Endometrial microvascular endothelial cells (primary cell): ENCODE data around the gene DGCR8. TPM values are rescaled to one million over a fixed set of nuclear protein-coding genes. Genes with fewer than 3 reads are reported as not detected.

Experiments
- in situ Hi-C: cut with HindIII; loops from 2 replicates; pipeline ENCODE4 v1.10.0; 2017; ENCODE audit warnings: low sequenced_read_pairs, low pct_unique_long_range_greater_than_20kb; ENCODE audit errors: inconsistent ontology term
- total RNA-seq: library from RNA; depleted of rRNA; stranded (reverse); fragments of >200 nt; gene quantifications from one replicate; pipeline ENCODE4 v1.2.3, GENCODE V29; 2015; ENCODE audit errors: inconsistent ontology term

The DGCR8 gene
- 28.9 TPM for total RNA-seq

DNA sequence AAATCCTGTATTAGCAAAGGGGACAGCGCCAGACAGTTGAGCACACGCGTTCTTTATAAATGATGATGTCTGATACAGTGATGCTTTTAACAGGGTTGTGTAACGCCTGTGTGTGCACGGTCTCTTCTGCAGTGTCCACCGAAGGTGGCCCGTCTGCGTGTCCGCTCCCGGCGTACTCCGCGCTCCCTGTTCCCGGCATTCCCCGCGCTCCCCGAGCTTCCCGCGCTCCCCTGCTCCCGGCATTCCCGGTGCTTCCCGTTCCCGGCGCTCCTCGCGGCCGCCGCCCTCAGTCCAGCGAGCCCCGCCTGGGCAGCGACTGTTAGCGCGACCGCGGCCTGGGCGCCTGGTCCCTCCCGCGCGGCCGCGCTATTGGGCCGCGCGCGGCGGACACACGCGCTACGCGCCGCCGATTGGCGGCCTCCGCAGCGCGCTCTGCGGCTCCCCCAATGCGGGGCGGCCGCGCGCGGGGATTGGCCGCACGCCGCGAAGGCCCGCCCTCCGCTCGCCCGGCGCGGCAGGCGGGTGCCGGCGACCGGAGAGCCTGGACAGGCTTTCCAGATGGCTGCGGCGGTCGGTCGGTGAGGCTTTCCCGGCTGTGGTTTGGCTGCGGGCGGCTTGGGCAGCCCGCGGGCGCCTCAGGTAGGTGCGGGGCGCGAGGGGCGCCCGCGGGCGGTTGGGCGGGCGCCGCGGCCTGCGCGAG, at the start of gene DGCR8:
Gene DGCR8 (plus strand): TSS at position 497 of the 700 bp plus-strand sequence. CDS start 5,723 bp downstream, outside the sequence.
- in situ Hi-C loops: no loop called here

DNA sequence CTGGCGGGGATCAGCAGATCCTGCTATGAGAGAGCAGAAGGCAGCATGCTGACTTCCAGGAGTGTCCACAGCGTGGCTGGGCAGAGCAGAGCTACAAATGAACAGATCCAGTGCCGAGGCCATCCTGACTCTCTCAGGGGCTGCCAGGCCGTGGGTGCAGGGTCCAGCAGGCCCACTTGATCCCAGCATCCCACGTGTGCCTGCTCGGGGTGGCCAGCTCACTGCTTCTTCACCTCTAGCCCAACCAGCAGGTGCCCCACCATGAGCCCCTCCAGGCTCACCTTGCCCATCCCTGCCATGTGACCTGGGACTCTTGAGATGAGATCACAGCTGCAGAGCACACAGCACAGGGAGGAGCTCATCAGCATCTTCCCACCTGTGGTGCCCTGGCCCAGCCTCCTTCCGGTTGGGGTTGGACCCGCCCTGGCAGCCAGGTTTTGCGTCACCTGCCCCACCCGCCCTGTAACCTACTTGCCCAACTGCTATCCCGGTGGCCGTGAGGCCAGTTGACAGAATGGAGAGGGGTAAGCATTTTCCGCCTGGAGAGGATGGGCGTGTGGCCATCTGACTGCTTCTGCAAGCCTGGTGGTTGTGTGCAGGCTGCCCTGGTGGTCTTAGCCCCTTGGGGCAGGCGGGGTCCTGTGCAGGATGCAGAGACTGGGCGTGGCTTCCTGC, 48.2 kb upstream of the DGCR8 start:
- in situ Hi-C loops: no loop called here

DNA sequence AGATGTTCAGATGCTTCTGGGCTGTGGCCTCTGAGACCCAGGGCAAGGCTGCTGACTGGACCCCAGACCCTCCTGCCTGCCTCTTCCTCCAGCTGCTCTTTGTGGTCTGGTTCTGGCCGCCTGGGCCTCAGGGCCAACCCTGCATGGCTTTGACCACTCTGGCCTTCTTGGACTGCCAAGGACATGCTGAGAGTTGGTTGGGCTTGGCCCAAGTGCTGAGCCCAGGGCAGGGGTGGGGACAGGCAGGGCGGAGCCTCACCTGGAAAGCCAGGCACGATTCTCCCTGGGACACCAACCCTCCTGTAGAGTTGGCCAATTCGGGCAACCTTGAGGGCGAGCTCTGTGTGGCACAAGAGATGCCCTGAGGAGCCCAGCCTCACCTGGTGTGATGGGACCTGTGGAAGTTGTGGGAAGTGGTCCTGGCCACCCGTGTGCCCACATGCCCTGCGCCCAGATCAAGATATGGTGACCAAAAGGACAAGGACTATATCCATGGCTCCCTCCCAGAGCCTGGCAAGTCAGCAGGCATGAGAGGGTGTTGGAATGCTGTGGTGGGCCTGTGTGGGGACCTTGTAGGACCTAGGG, 47.5 kb upstream of the DGCR8 start:
- in situ Hi-C loops: no loop called here

DNA sequence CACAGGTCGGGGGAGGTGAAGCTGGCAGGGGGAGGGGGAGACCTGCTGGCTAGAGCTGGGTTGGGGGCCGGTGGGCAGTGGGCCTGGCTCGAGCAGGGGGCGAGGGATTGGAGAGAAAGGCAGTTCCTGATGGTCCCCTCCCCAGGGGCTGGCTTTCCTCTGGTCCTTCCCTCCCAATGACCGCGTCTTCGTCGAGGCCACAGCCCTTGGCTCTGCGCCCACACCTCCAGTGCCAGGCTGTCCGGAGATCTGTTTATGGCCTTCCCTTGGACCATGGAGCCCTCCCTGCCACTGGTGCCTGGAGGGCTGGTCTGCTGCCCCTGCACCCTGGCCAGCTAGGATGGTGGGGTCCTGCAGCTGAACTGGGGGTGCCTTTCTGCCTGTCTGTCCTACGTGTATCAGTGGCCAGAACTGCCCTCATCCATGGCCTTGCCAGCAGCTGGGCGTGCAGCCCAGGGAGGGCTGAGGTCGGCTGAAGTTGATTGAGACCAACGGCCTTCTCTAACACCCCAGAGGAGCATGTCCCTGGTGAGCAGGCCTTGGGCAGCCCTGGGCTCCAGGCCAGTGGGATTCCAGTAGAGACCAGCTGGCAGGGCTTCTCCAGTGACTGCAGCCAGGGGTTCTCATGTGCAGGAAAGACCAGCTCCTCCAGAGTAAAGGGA, 46.9 kb upstream of the DGCR8 start:
- in situ Hi-C loops: no loop called here

DNA sequence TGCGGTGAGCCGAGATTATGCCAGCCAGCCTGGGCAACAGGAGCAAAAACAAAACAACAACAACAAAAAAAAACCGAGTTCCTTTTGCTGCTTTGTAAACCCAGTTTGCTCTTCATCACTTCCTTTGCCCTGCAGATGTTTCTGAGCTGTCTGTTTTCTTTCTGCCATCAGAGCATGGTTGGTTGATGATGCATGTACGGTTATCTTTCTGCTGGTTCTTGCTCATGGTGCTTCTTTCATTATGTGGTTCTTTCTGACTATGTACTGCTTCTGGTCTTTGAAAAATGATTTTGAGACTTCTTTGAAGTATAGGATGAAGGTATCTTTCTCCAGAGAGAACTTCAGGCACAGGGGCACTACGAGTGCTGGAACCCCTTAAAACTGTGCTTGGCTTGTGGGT, 45.9 kb upstream of the DGCR8 start:
- in situ Hi-C loops: no loop called here

DNA sequence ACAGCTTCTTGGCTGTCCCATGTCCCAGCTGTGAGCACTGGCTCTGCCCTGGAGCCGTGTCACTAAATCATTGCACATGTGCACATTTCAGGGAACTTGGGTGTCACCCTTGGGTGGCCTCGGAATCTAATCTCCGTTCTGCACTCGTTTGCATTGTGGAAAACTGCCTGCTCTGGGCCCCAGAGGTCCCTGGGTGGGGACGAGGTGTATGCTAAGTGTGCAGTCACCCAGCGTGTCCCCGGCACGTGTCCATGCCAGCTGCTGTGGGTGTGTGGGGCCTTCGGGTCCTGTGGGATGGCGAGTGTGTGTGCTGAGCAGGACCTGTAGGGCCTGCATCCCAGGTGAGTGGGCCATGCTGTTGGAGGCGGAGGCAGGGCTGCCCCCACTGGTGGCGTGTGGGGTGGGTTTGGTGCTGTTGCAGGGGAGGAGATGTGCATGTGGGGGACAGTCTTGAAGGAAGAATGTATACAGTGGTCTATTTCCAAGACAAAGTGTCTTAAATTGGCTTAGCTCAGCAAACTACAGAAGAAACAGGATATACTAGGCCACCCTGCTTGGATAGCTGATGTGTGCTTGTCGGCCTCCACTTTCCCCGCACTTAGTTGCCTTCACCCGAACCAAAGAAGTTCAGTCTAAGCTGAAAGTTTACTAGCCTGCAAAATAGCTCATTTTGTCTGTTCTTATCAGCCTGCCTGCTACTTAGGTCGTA, 44.5 kb upstream of the DGCR8 start:
- in situ Hi-C loops: no loop called here

DNA sequence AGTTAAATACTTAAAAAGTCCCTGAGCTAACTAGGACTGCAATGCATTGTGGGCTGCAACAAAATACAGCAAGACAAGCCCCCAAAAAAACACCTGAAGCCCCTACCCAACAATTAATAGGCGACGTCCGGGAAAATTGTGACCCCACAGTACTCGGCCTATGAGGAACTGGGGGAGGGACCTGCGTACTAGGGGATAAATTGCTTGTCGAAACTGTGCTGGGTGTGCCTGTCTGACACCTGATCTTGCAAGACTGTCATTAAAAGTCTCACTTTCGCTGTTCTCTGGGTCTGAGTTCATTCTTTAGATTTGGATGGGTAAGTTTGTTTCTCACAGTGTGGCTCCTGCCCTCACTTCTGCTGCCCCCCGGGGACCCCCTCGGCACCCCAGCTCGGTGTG, 44.0 kb upstream of the DGCR8 start:
- in situ Hi-C loops: no loop called here

DNA sequence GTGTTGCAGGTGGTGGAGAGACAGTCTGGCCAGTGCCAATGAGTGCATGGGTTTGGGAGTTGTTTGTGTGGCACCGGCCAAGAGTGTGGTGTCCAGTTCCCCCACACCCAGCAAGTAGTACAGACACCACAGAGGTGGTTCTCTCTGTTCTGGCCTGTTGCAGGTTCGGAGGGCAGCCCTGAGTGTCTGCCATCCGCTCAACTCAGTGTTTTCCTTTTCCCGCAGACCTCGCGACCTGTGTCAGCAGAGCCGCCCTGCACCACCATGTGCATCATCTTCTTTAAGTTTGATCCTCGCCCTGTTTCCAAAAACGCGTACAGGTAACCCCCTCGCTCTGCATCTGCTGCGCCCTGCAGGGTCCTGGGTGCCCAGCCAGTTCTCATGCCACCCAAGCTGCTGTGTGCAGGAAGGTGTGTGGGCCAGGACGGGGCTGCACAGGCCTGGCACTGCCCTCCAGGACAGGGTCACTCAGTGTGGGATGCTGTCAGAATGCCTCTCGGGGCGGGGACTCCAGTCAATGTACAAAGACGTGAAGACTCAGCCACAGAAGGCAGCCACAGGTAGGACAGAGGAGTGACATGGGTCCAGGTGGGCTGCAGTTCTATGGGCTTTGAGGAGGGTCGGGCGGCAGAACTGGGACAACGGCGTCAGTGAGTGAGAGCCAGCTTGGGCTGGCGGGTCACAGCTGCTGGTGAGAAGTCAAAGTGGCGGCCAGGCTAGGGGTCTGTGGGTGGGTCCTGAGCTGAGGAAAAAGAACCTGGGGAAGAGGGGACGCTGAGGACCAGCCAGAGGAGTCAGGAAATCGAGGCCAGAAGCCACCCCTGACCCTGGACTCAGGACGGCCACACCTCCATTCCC, 43.3 kb upstream of the DGCR8 start:
- in situ Hi-C loops: no loop called here

DNA sequence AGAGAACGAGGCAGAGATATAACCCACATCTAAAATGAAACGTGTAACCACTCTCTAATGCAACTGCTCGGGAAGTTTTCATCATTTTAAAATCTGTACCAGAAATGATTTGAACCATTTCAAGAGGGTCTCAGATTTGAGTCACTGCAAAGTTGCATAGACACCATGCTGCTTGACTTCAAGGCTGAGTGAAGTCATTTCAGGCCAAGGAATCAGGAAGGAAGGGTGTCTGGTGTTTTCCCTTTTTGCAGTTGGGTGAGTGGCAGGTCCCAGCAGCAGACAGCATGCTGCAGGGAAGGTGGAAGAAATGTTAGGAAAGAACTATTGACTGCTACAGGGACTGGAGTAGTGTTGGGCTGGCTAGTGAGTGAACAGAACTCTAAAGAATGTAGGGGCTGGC, 42.6 kb upstream of the DGCR8 start:
- in situ Hi-C loops: no loop called here

DNA sequence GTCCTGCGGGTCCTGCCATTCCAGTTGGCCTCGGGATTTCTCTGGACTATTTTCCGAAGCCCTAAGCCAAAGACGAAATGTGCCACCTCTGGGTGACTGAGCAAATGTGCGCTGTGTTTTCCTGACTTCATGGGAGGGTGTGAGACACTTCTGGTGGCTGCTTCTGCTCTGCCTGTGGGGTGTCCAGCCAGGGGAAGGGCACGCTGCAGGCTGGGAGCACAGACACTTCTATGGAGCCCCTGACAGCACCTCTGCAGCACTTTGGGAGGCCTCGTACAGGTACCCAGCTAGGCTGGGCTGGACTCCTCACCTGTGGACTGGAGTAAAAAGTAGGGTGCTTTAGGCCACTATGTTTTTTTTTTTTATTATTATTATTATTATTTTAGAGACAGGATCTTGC, 41.5 kb upstream of the DGCR8 start:
- in situ Hi-C loops: no loop called here

DNA sequence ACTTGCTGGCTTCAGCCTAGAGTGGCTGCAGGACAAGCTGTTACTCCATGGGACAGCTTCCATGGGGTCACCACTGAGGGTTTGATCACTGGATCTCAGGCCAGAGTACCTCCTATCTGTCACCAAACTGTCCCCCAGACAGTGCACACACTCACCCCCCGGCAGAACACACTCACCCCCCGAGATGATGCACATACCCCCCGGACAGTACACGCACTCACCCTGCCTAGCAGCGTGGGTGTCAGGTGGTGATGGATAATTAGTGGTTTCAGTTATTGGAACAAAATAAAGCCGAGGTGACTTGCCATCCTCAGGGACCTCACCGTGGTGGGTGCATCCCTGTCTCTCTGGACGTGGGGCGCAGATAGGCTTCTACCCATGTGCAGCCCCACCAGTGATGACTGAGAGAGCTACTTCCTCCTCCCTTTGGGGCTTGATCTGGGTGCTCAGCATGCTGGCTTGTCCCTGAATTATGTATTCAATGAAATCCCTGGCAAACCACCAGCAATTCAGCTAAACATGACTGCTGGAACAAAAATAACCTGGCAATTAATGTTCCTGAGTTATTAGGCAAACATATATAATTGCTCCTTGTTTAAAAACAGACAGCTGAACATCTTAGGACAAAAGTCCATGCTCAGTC, 40.2 kb upstream of the DGCR8 start:
- in situ Hi-C loops: no loop called here

DNA sequence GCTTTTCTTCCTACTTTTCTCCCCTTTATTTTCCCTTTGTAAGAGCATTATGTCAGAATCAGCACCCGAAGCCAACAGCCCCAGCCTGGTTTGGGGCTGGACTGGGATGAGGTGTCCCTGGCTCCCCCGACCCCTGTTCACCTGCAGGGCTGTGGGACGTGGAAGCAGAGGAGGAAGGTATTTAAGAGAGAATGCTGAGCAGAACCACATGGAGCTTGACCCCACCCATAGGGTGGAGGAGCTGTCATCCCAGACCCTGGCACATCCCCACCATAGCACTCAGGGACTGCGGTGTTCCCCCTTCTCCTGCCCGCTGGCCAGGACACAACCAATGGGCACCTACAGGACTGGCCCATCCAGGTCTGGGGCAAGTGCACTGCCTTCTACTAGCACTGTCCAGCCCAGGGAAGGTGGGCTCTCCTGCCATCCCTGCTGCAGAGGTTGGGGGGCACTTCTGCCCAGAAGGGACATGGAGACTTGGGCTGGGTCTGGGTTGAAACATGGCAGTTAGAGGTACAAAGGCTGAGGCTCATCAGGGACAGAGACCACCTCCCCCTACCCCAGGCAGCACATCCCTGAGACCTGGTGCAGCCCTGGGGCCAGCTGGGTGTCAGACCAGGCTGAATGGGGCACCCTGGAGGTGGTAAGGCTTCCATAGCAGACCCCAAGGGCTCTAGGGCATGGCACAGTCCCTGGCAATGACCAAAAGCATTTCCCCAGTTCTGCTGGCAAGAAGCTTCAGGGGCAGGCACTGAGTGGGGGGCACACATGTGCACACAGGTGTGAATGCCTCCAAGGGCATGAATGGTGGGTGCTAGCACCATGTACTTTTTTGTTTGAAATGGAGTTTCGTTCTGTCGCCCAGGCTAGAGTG, 39.5 kb upstream of the DGCR8 start:
- in situ Hi-C loops: no loop called here

DNA sequence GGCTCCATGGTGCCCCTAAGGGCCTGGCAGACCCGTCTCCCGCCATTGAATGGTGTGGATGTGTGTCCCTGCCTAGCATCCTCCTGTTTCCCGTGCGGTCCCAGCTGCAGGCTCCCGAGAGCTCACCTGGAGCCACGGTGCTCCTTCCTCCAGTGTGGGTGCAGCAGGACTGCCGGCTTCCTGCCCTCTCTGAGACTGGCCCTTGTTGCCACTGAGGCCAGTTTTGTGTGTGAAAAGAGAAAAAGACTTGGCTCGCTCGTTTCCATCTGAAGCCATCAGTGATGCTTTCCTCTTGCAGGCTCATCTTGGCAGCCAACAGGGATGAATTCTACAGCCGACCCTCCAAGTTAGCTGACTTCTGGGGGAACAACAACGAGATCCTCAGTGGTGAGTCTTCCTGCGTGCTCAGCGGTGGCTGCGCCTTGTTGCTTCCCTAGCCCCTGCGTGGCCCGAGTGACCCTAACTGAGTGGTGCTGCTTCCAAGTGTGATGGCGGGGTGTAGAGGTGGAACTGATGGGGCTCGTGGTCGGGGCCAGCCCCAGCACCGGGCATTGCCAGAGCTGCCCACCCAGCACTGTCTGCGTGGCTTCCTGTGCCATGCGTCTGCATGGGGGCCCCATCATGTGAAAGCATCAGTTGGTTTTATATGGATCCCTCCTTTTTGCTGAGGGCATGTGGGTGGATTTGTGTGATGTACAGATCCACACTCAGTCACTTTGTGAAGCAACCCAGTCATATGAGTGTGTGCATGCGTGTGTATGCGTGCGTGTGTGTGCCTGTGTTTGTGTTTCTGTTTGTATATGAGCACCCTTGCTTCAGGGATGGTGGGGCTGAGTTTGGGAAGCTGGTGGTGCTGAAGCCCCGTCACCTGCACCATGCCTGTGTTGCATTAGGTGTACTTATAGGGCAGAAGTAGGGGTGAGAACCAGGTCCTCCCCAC, 36.7 kb upstream of the DGCR8 start:
- in situ Hi-C loops: no loop called here

DNA sequence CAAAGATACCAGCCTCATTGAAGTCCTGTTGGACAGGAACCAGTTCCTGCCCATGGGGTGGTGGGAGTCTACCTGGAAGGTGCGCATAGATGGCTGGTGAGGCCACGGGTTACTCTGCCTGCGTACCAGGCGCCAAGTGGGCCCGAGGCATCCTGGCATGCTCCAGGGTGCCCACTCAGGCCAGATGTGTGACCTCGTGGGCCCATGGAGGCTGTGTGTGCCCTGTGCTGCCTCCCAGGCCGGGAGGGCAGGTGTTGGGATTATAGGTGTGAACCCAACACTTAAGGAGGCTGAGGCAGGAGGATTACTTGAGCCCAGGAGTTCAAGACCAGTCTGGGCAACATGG, 36.1 kb upstream of the DGCR8 start:
- in situ Hi-C loops: no loop called here

DNA sequence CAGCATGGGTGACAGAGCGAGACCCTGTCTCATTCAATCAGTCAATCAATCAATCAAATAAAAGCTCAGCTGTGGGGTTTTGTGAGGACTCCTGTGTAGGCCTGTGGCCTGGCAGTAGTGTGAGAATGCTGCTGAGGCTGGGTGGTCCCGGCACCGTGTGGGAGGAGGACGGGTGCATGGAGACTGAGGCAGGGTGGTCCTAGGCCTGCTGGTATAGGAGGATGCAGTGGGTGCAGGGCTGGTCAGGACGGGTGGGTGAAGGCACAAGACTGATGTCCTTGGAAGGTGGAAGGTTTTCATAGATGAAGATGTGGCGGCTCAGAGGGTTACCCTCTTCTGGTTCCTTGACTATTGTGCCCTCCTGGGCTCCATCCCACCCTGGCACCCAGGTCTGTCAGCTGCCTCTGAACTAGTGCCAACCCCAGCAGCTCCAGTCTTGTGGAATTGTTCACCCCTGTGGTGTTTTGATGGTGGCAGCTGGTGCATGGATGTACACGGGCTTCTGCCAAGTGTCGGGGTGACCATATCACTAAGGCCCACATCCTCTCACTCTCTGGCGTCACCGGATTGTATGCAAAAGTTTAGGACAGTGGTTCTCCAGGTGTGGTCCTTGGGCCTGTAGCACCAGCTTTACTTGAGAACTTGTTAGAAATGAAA, 35.4 kb upstream of the DGCR8 start:
- in situ Hi-C loops: no loop called here

DNA sequence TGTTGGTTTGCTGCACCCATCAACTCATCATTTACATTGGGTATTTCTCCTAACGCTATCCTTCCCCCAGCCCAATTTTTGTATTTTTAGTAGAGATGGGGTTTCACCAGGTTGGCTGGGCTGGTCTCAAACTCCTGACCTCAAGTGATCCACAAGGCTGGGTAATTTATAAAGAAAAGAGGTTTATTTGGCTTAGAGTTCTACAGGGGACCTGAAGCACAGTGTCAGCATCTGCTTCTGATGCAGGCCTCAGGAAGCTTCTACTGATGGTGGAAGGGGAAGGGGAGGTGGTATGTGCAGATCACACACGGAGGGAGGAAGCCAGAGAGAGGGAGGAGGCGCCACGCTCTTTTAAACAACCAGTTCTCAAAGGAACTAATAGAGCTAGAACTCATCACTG, 33.3 kb upstream of the DGCR8 start:
- in situ Hi-C loops: no loop called here
